Measurements from ENCODE around the gene GRK4.
"Not testable (repeated sequence)": the region's sequence is repeated elsewhere in the genome, so short reads cannot be mapped to it uniquely, and the experiment has no call there.

Gene GRK4

DNA sequence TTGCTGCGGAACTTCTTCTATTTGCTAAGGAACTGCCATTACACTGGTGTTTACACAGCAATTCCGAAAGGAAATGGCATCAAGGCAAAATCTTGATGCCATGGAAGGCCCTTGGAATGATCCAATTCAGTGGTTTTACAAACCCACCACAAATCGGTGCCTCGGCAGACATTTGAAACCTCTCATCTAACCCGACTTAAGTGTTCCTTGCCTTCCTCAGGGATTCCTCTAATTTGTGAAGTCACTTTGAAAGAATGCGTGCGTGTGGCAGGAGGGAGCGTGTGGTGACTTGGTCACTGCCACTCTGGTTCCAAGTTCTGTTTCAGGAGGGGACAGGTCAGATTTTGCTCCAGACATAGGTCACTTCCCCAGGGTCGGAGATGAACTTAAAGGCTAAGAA lies 4.9 kb upstream of the GRK4 start:
- no peak for DNase-seq (ENCODE audit: low read depth in 2 of 2)

- not testable (repeated sequence) for DNase-seq (ENCODE audit: low read depth in 2 of 2)
Measured at GRCh38 chr4:2960450-2960849, 2.9 kb upstream of the GRK4 start.

DNA sequence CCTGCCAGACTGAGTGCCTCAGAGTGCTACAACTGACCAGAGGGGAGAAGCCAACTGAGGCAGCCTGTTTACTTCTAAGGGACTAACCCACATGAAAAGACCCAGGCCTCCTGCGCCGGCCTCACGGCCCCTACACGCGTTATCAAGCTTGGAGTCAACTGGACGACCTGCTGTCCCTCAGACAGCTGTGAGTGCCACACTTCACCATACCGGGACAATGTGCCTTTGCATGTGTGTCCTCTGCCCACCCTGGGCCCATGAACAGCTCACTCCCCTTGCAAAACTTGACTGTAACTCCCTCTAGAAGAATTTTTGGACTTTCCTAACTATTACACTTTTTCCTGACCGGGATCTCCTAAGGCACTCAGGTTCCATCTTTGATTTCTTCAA lies 2.0 kb upstream of the GRK4 start:
- no peak for DNase-seq (ENCODE audit: low read depth in 2 of 2)

GRCh38 chr4:2961811-2962441 lies 1.4 kb upstream of the GRK4 start:
- DNase-seq (ENCODE audit: low read depth in 2 of 2): no peak

- no peak for DNase-seq (ENCODE audit: low read depth in 2 of 2)
Measured at GRCh38 chr4:2962614-2963174, 677 bp upstream of the GRK4 start.

DNA sequence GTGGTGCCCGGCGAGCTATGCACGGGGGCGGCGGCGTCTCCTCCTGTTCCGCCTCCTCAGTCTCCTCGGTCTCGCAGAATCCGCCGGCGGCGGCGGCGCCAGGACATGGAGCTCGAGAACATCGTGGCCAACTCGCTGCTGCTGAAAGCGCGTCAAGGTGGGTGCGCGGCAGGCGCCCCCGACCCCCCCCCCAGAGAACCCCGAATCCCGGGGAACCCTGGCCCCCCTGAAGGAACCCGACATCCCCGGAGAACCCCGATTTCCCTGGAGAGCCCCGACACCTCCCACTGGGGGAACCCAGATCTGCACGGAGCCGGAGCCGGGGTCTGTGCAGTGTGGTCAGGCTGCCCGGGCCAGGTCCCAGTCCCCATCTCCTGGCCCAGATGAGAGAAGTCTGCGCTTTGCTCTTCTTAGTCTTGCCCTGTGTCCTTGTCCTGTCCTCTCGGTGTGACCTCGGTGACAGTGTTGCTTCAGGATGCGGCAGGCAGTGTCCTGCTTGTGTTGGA lies 648 bp downstream of the GRK4 start:
- no peak for DNase-seq (ENCODE audit: low read depth in 2 of 2)

DNA sequence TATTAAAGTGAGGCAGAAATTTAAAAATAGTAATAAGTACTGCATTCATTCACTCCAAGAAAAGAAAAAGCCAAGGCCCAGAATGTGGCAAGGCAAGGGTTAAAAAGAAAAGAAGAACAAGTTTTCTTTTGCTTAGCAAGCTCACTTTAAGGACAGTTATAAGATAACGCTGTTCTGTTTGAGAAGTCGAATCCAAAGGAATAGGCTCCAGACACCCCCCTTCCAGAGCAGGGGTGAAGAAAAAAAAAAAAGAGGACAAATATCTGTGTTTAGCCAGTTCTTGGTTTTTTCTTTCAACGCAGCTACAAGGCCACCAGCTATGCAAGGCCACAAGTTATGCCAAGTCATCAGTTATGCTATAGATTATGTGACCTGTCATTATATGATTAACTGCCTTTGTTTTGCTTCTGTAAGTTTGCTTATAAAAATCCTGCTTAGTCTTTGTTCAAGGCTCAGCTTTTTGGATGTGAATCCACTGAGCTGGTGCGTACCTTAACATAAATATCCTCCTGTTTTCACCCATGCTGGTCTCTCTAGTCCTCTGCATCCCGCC lies 1.4 kb downstream of the GRK4 start:
- no peak for DNase-seq (ENCODE audit: low read depth in 2 of 2)

- no peak for DNase-seq (ENCODE audit: low read depth in 2 of 2)
Measured at GRCh38 chr4:2965262-2965661, 1.9 kb downstream of the GRK4 start.

DNA sequence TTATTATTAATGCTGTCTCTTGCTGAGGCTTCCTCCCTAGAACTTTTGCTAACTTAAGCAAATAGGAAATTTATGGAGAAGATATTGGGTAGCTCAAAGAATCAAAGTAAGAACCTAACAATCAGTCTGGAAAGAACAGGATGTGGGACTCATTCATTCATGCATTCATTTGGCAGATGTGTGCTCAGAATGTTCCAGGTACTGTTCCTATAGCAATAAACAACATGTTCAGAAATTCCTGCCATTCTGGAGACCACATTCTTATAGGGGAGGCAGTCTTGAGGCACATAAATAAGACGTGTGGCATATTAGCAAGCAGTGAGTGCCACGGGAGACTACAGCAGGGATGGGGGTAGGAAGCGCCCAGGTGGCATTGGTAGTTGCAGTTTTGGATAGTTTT lies 5.0 kb downstream of the GRK4 start:
- DNase-seq (ENCODE audit: low read depth in 2 of 2): no peak

DNA sequence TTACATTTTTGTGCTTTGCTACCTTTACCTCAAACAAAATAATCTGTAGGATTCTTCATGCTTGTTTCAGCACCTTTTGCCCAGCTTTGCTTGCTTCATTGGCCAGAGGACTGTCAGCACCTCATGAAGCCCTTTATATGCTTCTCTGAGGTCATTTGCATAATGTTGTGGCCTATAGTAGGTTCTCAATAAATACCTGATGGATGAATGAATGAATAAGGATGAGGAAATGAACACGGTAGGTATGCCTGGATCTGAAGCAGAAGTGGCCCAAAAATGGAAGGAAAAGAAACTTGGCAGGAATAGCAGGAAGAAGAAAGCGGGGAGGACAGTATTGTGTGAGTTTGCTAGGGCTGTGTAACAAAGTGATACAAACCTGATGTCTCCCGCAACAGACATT lies 7.9 kb downstream of the GRK4 start:
- DNase-seq (ENCODE audit: low read depth in 2 of 2): no peak

- DNase-seq (ENCODE audit: low read depth in 2 of 2): no peak
Measured at GRCh38 chr4:2977211-2978088, 14.1 kb downstream of the GRK4 start.

GRCh38 chr4:2981256-2981819 lies 18.0 kb downstream of the GRK4 start:
- no peak for DNase-seq (ENCODE audit: low read depth in 2 of 2)

GRCh38 chr4:2982012-2982411 lies 18.6 kb downstream of the GRK4 start:
- DNase-seq (ENCODE audit: low read depth in 2 of 2): no peak

GRCh38 chr4:2983715-2984114 lies 20.3 kb downstream of the GRK4 start:
- not testable (repeated sequence) for DNase-seq (ENCODE audit: low read depth in 2 of 2)

- DNase-seq (ENCODE audit: low read depth in 2 of 2): no peak
Measured at GRCh38 chr4:2991243-2991642, 27.9 kb downstream of the GRK4 start.

GRCh38 chr4:2994917-2995316 lies 31.5 kb downstream of the GRK4 start:
- DNase-seq (ENCODE audit: low read depth in 2 of 2): no peak

DNA sequence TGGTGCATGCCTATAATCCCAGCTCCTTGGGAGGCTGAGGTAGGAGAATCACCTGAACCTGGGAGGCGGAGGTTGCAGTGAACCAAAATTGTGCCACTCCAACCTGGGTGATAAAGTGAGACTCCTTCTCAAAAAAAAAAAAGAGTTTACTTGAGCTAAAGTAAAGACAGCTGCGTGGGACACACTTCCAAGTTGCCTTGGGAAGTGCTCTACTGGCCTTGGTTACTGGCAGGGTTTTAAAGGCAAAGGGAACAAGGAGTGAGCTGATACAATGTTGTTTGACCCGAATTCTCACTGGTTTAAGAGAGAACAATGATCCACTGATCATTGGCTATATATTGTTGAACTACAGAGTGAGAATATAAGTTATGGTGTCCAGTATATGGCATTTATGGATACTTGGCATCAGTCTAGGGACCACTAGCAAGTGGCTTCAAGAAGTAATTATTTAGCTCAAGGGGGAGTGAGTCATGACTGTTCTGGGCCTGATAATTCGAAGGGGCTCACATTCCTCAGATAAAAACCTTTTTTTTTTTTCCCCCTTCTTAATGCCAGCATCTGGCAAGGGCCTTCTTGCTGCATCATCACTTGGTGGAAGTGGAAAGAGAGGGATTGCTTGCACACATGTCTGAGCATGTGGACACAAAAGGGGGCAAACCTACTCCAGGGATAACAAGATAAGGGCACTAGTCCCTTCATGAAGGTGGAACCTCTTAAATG lies 32.3 kb downstream of the GRK4 start:
- DNase-seq (ENCODE audit: low read depth in 2 of 2): no peak

DNA sequence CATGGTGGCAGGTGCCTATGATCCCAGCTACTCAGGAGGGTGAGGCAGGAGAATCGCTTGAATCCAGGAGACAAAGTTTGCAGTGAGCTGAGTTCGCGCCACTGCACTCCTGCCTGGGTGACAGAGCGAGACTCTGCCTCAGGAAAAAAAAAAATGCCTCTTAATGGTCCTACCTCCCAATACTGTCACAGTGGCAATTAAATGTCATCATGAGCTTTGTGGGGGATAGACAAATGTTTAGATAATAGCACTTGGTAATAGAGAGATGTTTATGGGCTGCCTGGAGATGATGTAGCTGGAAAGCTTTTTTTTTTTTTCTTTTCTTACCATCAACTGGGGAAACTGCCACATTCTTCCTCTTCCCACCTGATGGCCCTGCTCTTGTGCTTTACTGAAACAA lies 33.0 kb downstream of the GRK4 start:
- DNase-seq (ENCODE audit: low read depth in 2 of 2): no peak

GRCh38 chr4:3007724-3008123 lies 44.4 kb downstream of the GRK4 start:
- DNase-seq (ENCODE audit: low read depth in 2 of 2): no peak

DNA sequence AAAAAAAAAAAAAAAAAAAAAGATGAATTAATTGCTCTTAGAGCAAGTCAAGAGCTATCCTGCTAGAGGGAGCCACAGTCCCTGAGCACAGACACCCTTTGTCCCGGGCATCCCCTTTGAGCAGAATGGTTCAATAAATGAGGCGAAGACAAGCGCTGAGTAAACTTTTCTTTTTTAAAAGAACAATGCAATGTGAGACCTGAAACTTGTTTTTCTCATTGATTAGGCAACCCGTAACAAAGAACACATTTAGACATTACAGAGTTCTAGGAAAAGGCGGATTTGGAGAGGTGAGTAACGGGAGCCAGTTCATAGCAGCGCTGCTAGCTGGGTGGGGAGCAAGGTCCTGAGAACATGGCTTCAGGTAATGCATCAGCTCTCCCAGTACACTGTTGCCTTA lies 46.1 kb downstream of the GRK4 start:
- no peak for DNase-seq (ENCODE audit: low read depth in 2 of 2)

DNA sequence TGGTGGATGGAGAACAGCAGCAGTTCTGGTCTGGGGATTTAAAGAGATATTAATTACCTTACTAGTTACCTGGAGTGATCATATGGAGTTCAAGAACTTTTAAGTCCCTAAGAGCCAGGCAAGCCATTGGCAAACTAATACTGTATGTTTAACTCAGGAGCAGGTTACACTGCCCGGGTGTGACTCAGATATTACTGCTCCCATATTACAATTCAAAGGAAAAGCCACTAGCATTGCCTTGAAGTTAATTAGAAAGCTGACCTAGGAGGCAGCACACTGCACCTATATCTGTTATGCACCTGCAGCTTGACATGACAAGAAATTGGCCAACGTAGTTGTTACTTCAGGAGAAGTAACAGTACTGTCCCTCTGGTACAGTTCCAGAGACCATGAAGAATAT lies 47.2 kb downstream of the GRK4 start:
- no peak for DNase-seq (ENCODE audit: low read depth in 2 of 2)

GRCh38 chr4:3010998-3011397 lies 47.6 kb downstream of the GRK4 start:
- no peak for DNase-seq (ENCODE audit: low read depth in 2 of 2)

Data from stimulated activated CD8-positive, alpha-beta memory T cell treated with anti-CD3 and anti-CD28 coated beads, Interleukin-7, amount 100 ng/mL, for 1 hour (primary cell).